Psoas muscle (tissue), 8 donors: Measurements from ENCODE around the gene RPL5. TPM values are rescaled to one million over a fixed set of nuclear protein-coding genes. Genes with fewer than 3 reads are reported as not detected.

Source experiments
- ATAC-seq, 4 donors: fragments of 200-7000 bp; cut with Tn5 transposase; one replicate each; pipeline ENCODE4 v1.9.1; 2020; ENCODE audit warnings: moderate library complexity in 3 of 4, mild to moderate bottlenecking in 2 of 4
- DNase-seq, 2 donors: peaks; one replicate each; pipeline ENCODE4 v3.0.0-alpha.2; 2020
- H3K27ac ChIP-seq: fragments of 200-600 bp; one replicate; pipeline ENCODE4 v1.8.0; 2022
- H3K27me3 ChIP-seq, 3 donors: fragments of 200-600 bp in 1 of 3; one replicate each; pipeline versions ENCODE4 v1.6.1 to v1.8.0; 2013 to 2022; ENCODE audit warnings: low read length in 2 of 3, mild to moderate bottlenecking in 2 of 3, moderate library complexity in 1 of 3; ENCODE audit not compliant: insufficient read depth in 3 of 3
- H3K36me3 ChIP-seq, 2 donors: fragments of 200-600 bp in 1 of 2; one replicate each; pipeline versions ENCODE4 v1.6.1 to v1.8.0; 2013 to 2022; ENCODE audit warnings: low read depth in 1 of 2, mild to moderate bottlenecking in 1 of 2, moderate library complexity in 1 of 2; ENCODE audit not compliant: insufficient read depth in 1 of 2
- H3K4me1 ChIP-seq: fragments of 200-600 bp; one replicate; pipeline ENCODE4 v1.8.0; 2022
- H3K4me3 ChIP-seq: fragments of 200-600 bp; one replicate; pipeline ENCODE4 v1.8.0; 2022; ENCODE audit warnings: mild to moderate bottlenecking
- H3K9me3 ChIP-seq: fragments of 200-600 bp; one replicate; pipeline ENCODE4 v1.8.0; 2022
- CTCF ChIP-seq: fragments of 200-600 bp; IDR thresholded peaks from one replicate; pipeline ENCODE4 v1.8.0; 2022; ENCODE audit warnings: antibody characterized with exemption
- WGBS, 3 donors: extraction: QIAGEN DNeasy Blood & Tissue Kit; methylation state at CpG; one replicate each; pipeline versions ENCODE4 v1.1.6 to v1.1.7; 2013; 5-methylcytosine and 5-hydroxymethylcytosine counted together
- intact Hi-C, 2 donors: fragments of 100-400 bp; cut with DNase I; formaldehyde crosslinking; loops; one replicate each; pipeline versions ENCODE4 v1.11.0 to v1.14.2; 2022
- polyA plus RNA-seq, 3 donors: library from polyadenylated mRNA; stranded (reverse); fragments of 200-250 nt; gene quantifications; one replicate each; pipeline ENCODE4 v1.2.3, GENCODE V29; 2013
- total RNA-seq, 4 donors: library from RNA; stranded (reverse); fragmentation: NEBNext Ultra II Directional in 2 of 4; extraction: Animal tissue kit (Norgen Biotek cat#: 25700) in 2 of 4; gene quantifications; one replicate each; pipeline versions ENCODE4 v1.2.1 to v1.2.4, GENCODE V29; 2021 to 2023
- donor health status: healthy with polysubstance abuse.
- donor health status: DM: no; HTN: no; CAD: no; lungs with moderate emphysema.
- donor health status: Bipolar disorder and iron deficiency.
- donor health status: healthy.
- donor health status: DM: yes; HTN: yes; CAD: no.
- donor health status: DM: no; HTN: no; CAD: no.
- donor health status: DM: no; HTN: no; CAD: no.
- donor health status: DM: yes; HTN: yes; CAD: no.

The RPL5 gene
- total and polyA plus RNA-seq, 7 donors = 353 to 1,760 (median 601) TPM

- no peaks in the 10 kb centered on the region for H3K4me1 ChIP-seq
- no peak overlapping the region for H3K4me3 ChIP-seq
- H3K27me3 ChIP-seq = no peaks in the 10 kb centered on the region
- intact Hi-C loops = no loop called here
- WGBS, 3 donors = 46 to 52% (median 49%) methylated on average over 7 of the region's 7 CpGs
- TF ChIP-seq CTCF = no peak
- ATAC-seq = peak in 1 of 4 donors; percentile 64
- H3K27ac ChIP-seq = no peak overlapping the region
- no peaks in the 10 kb centered on the region for H3K36me3 ChIP-seq
- DNase-seq = no peak
- H3K9me3 ChIP-seq = peaks cover 6% of the 10 kb centered on the region
These were observed 40.3 kb upstream of the RPL5 start for GRCh38 chr1:92791487-92792066.

GRCh38 chr1:92792340-92792782 is 39.5 kb upstream of the RPL5 start:
- TF ChIP-seq CTCF = no peak
- intact Hi-C loops = no loop called here
- H3K4me1 ChIP-seq = no peaks in the 10 kb centered on the region
- WGBS, 3 donors = 63 to 69% (median 65%) methylated on average over 3 of the region's 3 CpGs
- DNase-seq (no peak), ATAC-seq (peak in 2 of 4 donors; percentile 45 to 58)
- H3K27me3 ChIP-seq = no peaks in the 10 kb centered on the region
- H3K36me3 ChIP-seq = no peaks in the 10 kb centered on the region
- no peak overlapping the region for H3K27ac ChIP-seq
- no peak overlapping the region for H3K4me3 ChIP-seq
- peaks cover 6% of the 10 kb centered on the region for H3K9me3 ChIP-seq

- intact Hi-C loops = no loop called here
- Histone ChIP-seq H3K36me3 (no peaks in the 10 kb centered on the region), H3K27ac (no peak overlapping the region), H3K4me3 (no peak overlapping the region), H3K27me3 (no peaks in the 10 kb centered on the region), H3K9me3 (peaks cover 6% of the 10 kb centered on the region), H3K4me1 (no peaks in the 10 kb centered on the region)
- DNase-seq = no peak
- ATAC-seq = no peak
- TF ChIP-seq CTCF = no peak
- 58 to 61% (median 61%) methylated on average over 4 of the region's 4 CpGs for WGBS, 3 donors
These were observed 36.7 kb upstream of the RPL5 start for GRCh38 chr1:92795166-92795565.

GRCh38 chr1:92797297-92797696 is 34.5 kb upstream of the RPL5 start:
- Histone ChIP-seq H3K27ac (no peak overlapping the region), H3K27me3 (no peaks in the 10 kb centered on the region), H3K36me3 (no peaks in the 10 kb centered on the region), H3K9me3 (peaks cover 6% of the 10 kb centered on the region), H3K4me3 (no peak overlapping the region), H3K4me1 (no peaks in the 10 kb centered on the region)
- no peak for TF ChIP-seq CTCF
- intact Hi-C loops = no loop called here
- ATAC-seq (peak in 1 of 4 donors; percentile 48), DNase-seq (no peak)

- DNase-seq (no peak), ATAC-seq (no peak)
- peaks cover 6% of the 10 kb centered on the region for H3K9me3 ChIP-seq
- no peaks in the 10 kb centered on the region for H3K4me1 ChIP-seq
- intact Hi-C loops = no loop called here
- no peak for TF ChIP-seq CTCF
- no peak overlapping the region for H3K27ac ChIP-seq
- H3K36me3 ChIP-seq = no peaks in the 10 kb centered on the region
- no peak overlapping the region for H3K4me3 ChIP-seq
- H3K27me3 ChIP-seq = no peaks in the 10 kb centered on the region
- 41 to 61% (median 48%) methylated on average over 1 of the region's 1 CpG for WGBS, 3 donors
These were observed 33.9 kb upstream of the RPL5 start for GRCh38 chr1:92797961-92798360.
